HG02840 (cell line): ENCODE results near the gene TRIM17.

Experiments
- ATAC-seq: cut with Tn5 transposase; IDR thresholded peaks from one replicate; pipeline ENCODE4 v1.9.1; 2021; ENCODE audit warnings: mild to moderate bottlenecking, moderate library complexity, moderate number of reproducible peaks; ENCODE audit not compliant: unreplicated experiment, low FRiP score

Gene TRIM17

DNA sequence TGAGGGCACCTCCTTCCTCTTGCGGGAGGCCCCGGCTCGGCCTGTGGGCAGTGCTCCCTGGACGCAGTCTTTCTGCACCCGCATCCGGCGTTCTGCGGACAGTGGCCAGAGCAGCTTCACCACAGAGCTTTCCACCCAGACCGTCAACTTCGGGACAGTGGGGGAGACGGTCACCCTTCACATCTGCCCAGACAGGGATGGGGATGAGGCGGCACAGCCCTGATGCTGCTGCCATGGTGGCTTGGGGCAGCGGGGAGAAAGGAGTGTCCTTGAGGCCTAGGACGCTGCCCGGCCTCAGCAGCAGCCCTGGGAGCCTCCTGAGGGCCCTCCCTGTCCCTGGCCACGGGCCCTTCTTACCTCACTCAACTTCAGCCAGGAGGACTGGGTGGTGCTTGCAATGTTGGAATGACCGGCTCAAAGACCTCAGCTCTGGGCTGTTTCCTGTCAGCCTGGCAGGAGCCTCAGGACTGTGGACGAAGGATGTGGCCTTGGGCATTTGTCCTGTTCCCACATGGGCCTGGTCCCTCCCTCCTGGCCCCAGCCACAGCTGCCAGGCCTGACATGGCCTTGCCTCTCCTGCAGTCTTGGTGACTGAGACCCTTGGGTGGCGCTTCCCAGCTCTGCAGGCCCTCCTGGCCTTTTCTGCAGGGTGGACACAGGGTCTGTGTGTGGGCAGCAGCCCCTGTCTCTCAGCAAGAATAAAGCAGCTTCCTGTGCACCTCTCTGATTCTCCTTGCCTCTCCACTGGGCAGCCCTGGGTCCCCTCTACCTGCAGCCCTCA, 55.9 kb downstream of the TRIM17 start:
- no peak for ATAC-seq

DNA sequence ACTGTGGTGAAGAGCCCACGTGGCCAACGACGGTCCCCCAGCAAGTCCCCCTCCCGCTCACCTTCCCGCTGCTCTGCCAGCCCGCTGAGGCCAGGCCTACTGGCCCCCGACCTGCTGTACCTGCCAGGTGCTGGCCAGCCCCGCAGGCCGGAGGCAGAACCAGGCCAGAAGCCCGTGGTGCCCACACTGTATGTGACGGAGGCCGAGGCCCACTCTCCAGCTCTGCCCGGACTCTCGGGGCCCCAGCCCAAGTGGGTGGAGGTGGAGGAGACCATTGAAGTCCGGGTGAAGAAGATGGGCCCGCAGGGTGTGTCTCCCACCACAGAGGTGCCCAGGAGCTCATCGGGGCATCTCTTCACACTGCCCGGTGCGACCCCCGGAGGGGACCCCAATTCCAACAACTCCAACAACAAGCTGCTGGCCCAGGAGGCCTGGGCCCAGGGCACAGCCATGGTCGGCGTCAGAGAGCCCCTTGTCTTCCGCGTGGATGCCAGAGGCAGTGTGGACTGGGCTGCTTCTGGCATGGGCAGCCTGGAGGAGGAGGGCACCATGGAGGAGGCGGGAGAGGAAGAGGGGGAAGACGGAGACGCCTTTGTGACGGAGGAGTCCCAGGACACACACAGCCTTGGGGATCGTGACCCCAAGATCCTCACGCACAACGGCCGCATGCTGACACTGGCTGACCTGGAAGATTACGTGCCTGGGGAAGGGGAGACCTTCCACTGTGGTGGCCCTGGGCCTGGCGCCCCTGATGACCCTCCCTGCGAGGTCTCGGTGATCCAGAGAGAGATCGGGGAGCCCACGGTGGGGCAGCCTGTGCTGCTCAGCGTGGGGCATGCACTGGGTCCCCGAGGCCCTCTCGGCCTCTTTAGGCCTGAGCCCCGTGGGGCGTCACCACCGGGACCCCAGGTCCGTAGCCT, 56.8 kb downstream of the TRIM17 start:
- ATAC-seq, result no peak

DNA sequence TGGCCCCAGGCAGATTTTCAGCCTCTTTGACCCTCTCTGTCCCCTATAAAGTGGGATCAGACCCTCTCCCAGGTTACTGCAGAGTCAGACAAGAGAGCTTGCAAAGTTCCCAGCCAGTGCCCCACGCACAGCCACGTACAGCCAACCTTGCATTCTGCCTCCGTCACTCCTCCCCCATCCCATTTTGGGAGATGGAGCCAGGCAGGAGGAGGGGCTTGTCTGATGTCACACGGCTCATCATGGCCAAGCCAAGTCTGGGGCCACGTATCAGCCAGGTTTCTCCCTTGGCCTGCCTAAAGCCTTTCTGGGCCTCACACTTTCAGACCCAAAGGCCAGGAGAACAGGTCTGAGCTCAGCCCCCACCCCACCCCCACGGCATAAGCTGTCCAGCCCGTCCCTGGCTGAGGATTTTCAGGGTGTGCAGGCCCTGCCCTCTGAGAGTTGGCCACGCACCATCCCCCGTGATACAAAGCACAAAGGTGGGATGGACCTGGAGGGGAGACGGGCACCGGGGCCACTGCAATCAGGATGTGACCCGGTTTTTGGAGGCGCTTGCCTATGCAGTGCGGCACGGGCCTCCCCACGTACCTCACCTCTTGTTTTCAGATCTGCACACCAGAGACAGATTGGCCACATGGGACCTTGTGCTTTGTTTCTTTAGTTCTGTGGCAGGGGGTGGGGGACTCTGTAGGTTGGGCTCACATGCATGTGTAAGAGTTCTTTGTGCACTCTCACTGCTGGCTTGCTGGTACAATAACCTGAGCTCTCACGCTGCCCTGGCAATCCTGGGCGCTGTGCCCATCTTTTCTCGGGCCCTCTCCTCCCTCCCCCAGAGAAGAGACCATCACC, 57.7 kb downstream of the TRIM17 start:
- ATAC-seq, result no peak

DNA sequence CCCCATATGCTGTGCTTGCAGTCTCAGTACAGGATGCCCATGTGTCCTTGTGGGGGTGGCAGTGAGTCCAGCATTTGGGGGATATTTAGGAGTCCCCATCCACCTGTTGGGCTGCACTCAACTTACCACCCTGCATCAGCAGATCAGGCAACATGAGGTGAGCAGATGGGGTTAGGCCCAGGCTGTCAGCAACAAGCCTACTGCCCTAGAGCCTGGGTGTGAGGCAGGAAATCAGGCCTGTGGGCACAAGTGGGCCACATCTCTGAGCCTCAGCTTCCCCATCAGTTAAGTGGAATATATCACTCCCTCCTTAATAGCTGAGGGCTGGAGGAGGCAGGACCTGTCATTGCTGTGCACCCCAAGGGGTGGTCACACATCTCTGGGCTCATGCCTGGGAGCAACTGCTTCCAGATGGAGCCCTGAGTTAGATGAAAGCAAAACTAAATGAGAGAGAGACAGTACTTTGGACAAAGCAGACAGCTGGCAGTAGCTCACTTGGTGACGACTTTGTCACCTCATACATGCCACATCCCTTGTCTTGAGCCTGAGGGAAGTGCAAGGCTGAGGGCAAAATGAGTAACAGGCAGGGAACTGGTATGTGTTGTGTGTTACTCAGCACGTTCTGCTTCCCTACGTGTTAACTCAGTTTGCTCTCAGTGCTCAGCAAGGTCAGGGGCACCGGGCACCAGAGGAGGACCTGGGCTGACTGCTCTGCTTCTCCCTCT, 58.5 kb downstream of the TRIM17 start:
- ATAC-seq, result no peak
